ENCODE data around the gene SSPN.

GRCh38 chr12:26290565-26290964, 95.2 kb downstream of the SSPN start:
- TF ChIP-seq CTCF (IDR thresholded peaks at IDR 0.05) (no peak), POLR2A (IDR thresholded peaks at IDR 0.05) (no peak)
